HG03108 (cell line): ENCODE measurements around the gene ZFP92.
"Not testable (repeated sequence)": the region's sequence is repeated elsewhere in the genome, so short reads cannot be mapped to it uniquely, and the experiment has no call there.

Experiments
- ATAC-seq: cut with Tn5 transposase; IDR thresholded peaks from one replicate; pipeline ENCODE4 v1.9.1; 2021; ENCODE audit warnings: moderate library complexity; ENCODE audit not compliant: unreplicated experiment

Gene ZFP92

GRCh38 chrX:153386097-153386496 lies 25.2 kb upstream of the ZFP92 start:
- ATAC-seq = no peak

- ATAC-seq = no peak
Observed at GRCh38 chrX:153387345-153387744, 23.9 kb upstream of the ZFP92 start.

GRCh38 chrX:153387987-153388721 lies 23.1 kb upstream of the ZFP92 start:
- no peak for ATAC-seq

GRCh38 chrX:153388722-153389459 lies 22.4 kb upstream of the ZFP92 start:
- ATAC-seq = no peak

- not testable (repeated sequence) for ATAC-seq
Observed at GRCh38 chrX:153389460-153389768, 21.9 kb upstream of the ZFP92 start.

GRCh38 chrX:153392642-153393321 lies 18.5 kb upstream of the ZFP92 start:
- no peak for ATAC-seq

- no peak for ATAC-seq
Observed at GRCh38 chrX:153394612-153395011, 16.7 kb upstream of the ZFP92 start.

- ATAC-seq = no peak
Observed at GRCh38 chrX:153395613-153396319, 15.5 kb upstream of the ZFP92 start.

- no peak for ATAC-seq
Observed at GRCh38 chrX:153396320-153397195, 14.7 kb upstream of the ZFP92 start.

GRCh38 chrX:153397256-153397960 lies 13.9 kb upstream of the ZFP92 start:
- no peak for ATAC-seq

- ATAC-seq = no peak
Observed at GRCh38 chrX:153398275-153398960, 12.9 kb upstream of the ZFP92 start.

- no peak for ATAC-seq
Observed at GRCh38 chrX:153400146-153401132, 10.8 kb upstream of the ZFP92 start.

- ATAC-seq = no peak
Observed at GRCh38 chrX:153401133-153401764, 10.0 kb upstream of the ZFP92 start, which contains the start of gene PNMA6E. PNMA6E (minus strand) TSS chrX:153401350; CDS start chrX:153398849, 2,501 bp downstream.

- ATAC-seq = not testable (repeated sequence)
Observed at GRCh38 chrX:153404333-153404732, 6.9 kb upstream of the ZFP92 start.

GRCh38 chrX:153405426-153405825 lies 5.8 kb upstream of the ZFP92 start:
- ATAC-seq = no peak

GRCh38 chrX:153406011-153406410 lies 5.3 kb upstream of the ZFP92 start:
- no peak for ATAC-seq

- no peak for ATAC-seq
Observed at GRCh38 chrX:153406903-153407302, 4.4 kb upstream of the ZFP92 start.
